KOPT-K1 (cell line): ENCODE measurements around the gene ARHGEF3.

Experiments used
- H3K27ac ChIP-seq: fragments of 200-600 bp; sonication (generic); 2 replicates; pipeline ENCODE4 v1.5.1; 2016; ENCODE audit warnings: antibody characterized with exemption, mild to moderate bottlenecking, low read depth, low read length; ENCODE audit not compliant: poor library complexity, severe bottlenecking
- H3K36me3 ChIP-seq: fragments of 200-600 bp; sonication (generic); 2 replicates; pipeline ENCODE4 v1.5.1; 2017; ENCODE audit warnings: antibody characterized with exemption, mild to moderate bottlenecking, low read length, moderate library complexity; ENCODE audit not compliant: insufficient read depth
- H3K9me3 ChIP-seq: fragments of 200-600 bp; sonication (generic); 2 replicates; pipeline ENCODE4 v1.5.1; 2017; ENCODE audit warnings: antibody characterized with exemption, low read length, mild to moderate bottlenecking; ENCODE audit not compliant: insufficient read depth, poor library complexity, severe bottlenecking

Gene ARHGEF3

GRCh38 chr3:56829533-56829932, 27.8 kb upstream of the ARHGEF3 start:
- H3K9me3 ChIP-seq = no peaks in the 10 kb centered on the region
- H3K36me3 ChIP-seq = no peaks in the 10 kb centered on the region
- H3K27ac ChIP-seq = no peak overlapping the region

DNA sequence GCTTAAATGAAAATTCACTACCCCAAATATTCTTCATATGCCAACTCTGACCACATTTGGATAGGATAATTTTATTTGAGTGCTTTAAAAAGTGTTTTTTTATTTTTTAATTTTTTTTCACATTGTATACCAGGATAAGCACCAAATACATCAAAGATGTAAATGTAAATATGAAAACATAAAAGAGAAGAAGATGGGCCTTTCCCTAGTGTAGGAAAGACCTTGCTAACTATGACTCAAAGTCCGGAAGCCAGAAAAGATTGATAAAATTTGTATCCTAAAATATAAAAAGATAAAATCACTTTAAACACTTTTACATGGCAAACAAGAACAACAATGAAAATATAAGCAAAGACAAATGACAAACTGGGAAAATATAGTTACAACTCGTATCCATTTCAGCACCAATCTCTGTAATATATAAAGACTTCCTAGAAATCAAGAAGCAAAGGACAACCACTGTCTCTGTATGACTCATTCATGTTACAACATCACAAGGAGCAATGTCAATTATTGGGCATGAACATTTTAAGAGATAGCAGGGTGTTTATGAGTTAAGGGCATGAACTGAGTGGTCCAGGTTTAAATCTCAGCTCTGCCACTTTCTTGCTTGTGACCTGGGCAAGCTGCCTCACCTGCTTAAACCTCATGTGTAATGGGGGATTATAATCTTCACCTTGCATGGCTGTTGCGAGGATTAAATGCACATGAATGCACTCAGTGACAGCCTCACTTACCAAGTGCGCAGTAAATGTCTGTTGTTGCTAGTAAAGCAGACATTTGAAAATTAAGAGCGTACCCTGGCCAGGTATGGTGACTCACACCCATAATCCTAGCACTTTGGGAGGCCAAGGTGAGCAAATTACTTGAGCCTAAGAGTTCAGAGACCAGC, 25.3 kb upstream of the ARHGEF3 start:
- Histone ChIP-seq H3K36me3 (no peaks in the 10 kb centered on the region), H3K9me3 (no peaks in the 10 kb centered on the region), H3K27ac (no peak overlapping the region)

GRCh38 chr3:56825567-56826438, 24.1 kb upstream of the ARHGEF3 start:
- H3K27ac ChIP-seq = no peak overlapping the region
- no peaks in the 10 kb centered on the region for H3K36me3 ChIP-seq
- no peaks in the 10 kb centered on the region for H3K9me3 ChIP-seq

GRCh38 chr3:56823984-56824703, 22.4 kb upstream of the ARHGEF3 start:
- H3K27ac ChIP-seq = peak overlapping the region; percentile 38
- no peaks in the 10 kb centered on the region for H3K36me3 ChIP-seq
- H3K9me3 ChIP-seq = no peaks in the 10 kb centered on the region

GRCh38 chr3:56823421-56823926, 21.7 kb upstream of the ARHGEF3 start:
- H3K9me3 ChIP-seq = no peaks in the 10 kb centered on the region
- peak overlapping the region; percentile 38 for H3K27ac ChIP-seq
- H3K36me3 ChIP-seq = no peaks in the 10 kb centered on the region

DNA sequence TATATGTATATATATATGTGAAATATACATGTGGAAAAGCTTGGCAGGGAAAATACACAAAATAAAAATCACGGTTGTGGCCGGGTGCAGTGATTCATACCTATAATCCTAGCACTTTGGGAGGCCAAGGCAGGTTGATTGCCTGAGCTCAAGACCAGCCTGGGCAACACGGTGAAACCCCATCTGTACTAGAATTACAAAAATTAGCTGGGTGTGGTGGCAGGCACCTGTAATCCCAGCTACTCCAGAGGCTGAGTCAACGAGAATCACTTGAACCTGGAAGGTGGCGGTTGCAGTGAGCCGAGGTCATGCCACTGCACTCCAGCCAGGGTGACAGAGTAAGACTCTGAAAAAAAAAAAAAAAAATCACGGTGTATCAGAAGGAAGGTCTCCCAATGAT, 20.8 kb upstream of the ARHGEF3 start:
- Histone ChIP-seq H3K36me3 (no peaks in the 10 kb centered on the region), H3K9me3 (no peaks in the 10 kb centered on the region), H3K27ac (no peak overlapping the region)

- Histone ChIP-seq H3K9me3 (no peaks in the 10 kb centered on the region), H3K36me3 (no peaks in the 10 kb centered on the region), H3K27ac (no peak overlapping the region)
Observed at GRCh38 chr3:56819016-56819809, 17.5 kb upstream of the ARHGEF3 start.

DNA sequence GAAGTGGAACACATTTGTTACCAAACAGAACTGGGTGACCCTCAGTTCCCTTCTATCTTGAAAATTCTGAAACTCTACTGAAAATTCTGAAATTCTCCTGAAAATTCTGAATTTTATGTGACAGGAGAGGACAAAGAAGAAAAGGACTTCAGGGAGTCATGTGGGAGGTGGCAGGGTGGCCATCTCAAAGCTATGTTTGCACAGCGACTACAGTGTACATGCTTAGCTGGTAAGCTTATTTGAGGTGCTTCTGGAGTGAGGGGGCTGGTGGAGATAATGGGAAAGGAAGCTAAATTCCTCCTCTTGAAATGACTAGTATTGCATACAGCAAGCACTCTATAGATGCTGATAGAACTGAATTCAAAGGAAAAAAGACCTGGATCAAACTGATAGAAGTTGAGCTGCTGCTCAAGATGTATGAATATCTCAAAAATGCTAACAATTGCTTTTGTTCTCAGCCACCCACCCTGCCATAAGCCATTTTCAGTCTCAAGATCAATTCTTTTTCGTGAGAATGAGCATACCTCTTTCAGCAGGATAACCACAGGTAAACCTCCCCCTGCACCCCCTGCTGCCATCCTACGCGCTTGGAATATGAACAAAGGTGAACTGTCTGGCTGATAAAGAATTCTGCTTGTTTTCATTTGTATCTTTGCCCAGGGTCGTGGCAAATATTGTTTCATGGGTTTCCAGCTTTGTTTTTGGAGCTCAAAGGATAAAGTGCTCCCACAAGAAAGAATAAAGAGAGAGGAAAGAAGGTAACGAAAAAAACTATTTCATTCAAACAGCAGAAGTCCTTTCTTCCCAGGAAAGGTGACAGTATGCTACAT, 16.6 kb upstream of the ARHGEF3 start:
- Histone ChIP-seq H3K9me3 (no peaks in the 10 kb centered on the region), H3K36me3 (no peaks in the 10 kb centered on the region), H3K27ac (no peak overlapping the region)

DNA sequence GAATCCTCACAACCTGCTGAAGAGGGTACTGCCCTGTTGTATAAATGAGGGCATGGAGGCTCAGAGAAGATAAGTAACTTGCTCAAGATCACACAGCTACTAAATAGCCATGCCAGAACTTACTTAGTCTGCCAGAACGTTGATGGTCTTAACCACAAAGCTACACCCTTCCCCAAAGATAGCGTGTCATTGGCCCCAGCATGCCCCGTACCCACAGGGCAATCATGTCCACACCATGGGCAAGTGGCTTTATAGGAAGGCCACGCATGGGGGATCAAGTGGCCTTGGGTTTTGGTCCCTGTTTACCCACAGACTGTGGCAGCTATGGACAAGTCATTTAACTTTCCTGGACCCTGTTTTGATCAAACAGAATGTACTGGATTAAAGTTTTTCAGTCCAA, 15.9 kb upstream of the ARHGEF3 start:
- Histone ChIP-seq H3K36me3 (no peaks in the 10 kb centered on the region), H3K27ac (no peak overlapping the region), H3K9me3 (no peaks in the 10 kb centered on the region)

DNA sequence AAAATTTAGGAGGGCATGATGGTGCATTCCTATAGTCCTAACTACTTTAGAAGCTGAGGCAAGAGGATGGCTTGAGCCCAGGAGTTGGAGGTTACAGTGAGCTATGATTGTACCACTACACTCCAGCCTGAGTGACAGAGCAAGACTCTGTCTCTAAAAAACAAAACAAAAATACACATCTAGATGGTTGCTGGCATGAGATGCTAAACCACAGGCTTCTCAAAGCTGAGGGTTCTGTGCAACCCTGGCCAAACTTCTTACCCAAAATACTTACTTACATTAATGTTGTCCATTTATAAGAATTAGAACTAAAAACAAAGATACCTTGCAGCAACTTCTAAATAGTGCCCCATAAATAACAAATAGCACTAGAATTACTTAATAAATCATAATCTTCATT, 14.3 kb upstream of the ARHGEF3 start:
- no peaks in the 10 kb centered on the region for H3K9me3 ChIP-seq
- H3K27ac ChIP-seq = no peak overlapping the region
- no peaks in the 10 kb centered on the region for H3K36me3 ChIP-seq

GRCh38 chr3:56815589-56815988, 13.8 kb upstream of the ARHGEF3 start:
- H3K36me3 ChIP-seq = no peaks in the 10 kb centered on the region
- H3K9me3 ChIP-seq = no peaks in the 10 kb centered on the region
- H3K27ac ChIP-seq = no peak overlapping the region

- H3K36me3 ChIP-seq = no peaks in the 10 kb centered on the region
- H3K27ac ChIP-seq = peak overlapping the region; percentile 51
- no peaks in the 10 kb centered on the region for H3K9me3 ChIP-seq
Observed at GRCh38 chr3:56813653-56813960, 11.9 kb upstream of the ARHGEF3 start.

- Histone ChIP-seq H3K9me3 (no peaks in the 10 kb centered on the region), H3K27ac (peak overlapping the region; percentile 51), H3K36me3 (no peaks in the 10 kb centered on the region)
Observed at GRCh38 chr3:56812754-56813652, 11.3 kb upstream of the ARHGEF3 start.
